ENCODE results near the gene MDFIC2.
"Not testable (repeated sequence)": the region's sequence is repeated elsewhere in the genome, so short reads cannot be mapped to it uniquely, and the experiment has no call there.

Gene MDFIC2

DNA sequence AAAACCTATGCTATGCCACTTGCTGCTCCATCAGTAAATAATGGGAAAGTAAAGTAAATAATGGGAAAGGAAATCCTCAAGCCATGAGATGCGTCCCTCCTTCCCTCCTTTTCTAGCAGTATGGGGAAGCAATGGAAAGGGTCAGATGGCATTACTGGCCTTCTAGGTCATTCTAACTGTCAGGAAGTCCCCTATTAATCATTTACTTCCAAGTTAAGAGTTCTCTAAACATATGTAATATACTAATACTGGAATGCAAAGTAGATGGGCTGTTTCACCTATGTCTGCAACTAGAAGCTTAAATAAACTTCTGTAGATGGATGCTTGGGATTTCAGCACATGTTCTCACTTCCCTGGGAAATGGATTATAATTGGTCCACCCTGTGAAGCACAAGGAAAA is 55.9 kb downstream of the MDFIC2 start:
- no peak for DNase-seq

GRCh38 chr3:70250492-70250891 is 61.9 kb downstream of the MDFIC2 start:
- DNase-seq = no peak

DNA sequence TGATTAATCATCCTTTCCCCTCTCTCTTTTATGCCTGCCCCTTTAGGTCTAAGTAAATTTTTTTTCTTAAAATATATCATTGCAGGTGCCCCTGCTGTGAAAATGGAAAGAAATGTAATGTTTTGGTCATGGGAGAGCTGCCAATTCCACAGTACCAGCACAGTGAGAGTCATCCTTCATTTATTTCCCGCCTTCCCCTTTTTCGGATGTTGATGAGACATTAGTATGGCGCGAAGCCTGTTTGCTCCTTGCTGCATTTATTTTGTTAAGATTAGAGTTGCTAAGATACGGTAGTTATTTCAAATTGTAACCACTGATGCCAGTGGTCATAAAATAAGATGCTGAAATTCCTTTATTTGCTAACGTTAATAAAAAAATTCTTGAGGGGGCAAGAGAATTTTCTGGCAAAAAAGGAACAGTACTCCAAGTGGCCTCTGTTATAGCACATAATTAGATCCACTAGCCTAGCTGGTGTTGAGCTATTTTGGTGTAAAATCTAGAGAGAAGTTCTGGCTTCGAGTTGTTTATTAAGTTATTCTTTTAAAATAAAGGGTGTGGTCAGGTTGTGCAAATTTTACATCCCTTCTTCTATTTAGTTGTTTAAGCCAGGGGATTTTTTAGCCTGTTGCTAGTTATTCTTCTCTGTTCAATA is 62.8 kb downstream of the MDFIC2 start:
- no peak for DNase-seq

DNA sequence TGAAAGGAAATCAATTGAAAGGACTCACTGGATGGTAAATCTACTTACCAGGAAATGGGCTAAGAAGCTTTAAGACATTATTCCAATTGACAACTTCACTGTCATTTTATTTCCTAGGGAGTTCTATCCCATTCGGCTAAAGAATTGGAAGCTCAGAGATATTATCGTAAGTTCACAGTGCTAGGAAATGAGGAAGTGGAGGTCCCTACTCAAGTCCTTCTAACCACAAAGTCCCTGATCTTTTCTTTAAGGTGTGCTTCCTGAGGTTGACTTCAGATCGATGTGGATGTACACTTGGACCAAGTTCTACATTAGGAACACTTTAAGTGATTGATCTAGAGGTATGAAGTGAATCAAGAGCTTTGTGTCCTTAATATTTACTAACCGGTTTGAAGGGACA is 63.6 kb downstream of the MDFIC2 start:
- DNase-seq = no peak

DNA sequence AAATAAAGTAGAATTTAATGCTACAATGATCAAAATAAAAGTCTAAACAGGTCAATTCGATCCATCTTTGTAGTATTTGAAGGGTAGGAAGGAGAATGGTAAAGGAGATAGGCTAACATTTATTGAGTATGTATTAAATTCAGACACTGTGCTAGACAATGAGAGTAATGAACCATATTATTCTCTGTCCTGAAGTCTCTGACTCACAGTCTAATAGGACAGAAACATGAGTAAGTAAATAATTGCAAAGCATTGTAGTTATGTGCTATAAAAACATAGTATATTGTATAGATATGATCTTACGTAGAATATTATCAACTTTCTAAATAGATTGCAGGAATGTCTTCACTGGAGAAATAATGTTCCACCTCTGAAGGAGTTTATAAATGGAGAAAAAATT is 64.5 kb downstream of the MDFIC2 start:
- no peak for DNase-seq

DNA sequence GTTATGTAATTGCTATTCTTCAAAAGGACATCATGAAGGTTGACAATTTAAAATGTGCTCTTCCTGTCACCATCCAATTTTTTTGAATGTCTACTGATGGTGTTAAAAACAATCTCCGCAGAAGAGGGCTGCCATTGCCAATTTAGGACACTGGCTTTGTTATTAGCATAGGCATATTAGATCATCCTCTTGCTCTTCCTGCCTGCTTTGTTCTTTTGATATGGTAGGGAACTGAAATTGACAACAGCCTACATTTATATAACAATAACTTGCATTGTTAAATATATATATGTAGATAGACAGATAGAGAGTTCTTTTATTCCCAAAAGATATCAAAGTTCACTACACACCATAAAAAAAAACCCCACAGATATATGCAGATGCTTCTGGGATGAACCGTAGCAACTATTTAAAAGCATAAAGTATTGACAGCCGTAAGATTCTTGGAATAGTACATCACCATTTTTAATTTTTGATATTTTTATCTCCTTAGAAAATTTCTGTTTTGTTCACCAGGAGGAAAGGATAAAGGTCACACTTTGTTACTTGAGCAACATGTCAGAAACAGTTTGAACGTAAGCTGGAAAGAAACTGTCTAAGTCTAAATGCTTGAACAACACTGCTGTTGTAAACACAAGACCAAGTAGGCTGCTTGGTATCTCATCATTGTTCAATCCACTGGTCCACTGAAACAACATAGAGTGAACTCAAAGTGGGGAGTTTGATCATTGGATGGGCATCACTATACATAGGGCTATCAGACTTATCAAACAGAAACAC is 66.5 kb downstream of the MDFIC2 start:
- no peak for DNase-seq

DNA sequence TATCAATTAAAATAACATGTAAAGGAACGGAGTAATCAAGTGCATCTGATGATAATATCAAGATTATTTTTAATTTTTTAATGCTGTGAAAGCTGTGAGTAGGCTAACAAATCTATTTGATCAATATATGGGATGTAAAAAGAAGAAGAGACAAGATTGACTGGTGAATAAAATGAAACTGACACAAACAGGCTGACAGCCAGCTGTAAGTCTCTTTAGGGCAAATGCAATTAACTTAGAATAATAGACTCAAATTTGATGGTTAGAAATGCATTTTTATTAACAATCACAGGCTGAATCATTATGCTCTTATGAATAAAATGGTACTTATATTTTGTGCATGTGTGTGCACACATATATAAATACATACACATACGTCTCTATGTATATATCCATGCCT is 68.0 kb downstream of the MDFIC2 start:
- DNase-seq = no peak

DNA sequence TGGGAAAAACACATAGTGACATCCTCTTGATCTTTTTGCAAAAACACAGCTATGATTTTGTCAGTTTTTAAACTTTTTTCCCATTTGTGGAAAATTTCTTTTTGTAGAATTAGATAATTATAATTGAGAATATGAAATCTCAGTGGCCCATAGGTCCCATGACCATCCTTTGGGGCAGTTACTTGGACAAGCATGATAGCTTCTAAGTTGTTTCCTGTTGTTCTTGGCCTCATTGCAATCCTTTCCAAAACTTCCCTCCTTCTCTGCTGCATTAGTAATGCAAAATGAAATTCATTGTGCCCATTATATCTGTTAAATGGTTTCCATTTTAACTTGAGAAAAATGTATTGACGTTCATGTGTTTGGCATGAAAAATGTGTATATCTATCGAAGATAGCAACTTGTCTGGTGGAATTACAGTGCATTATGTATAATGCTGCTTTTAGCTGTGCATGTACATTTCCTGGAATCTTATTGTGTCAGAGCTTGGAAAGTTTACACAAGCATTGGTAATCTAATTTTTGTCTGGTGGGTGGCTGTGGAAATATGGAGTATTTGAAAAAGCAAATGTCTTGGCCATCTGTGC is 70.0 kb downstream of the MDFIC2 start:
- no peak for DNase-seq

DNA sequence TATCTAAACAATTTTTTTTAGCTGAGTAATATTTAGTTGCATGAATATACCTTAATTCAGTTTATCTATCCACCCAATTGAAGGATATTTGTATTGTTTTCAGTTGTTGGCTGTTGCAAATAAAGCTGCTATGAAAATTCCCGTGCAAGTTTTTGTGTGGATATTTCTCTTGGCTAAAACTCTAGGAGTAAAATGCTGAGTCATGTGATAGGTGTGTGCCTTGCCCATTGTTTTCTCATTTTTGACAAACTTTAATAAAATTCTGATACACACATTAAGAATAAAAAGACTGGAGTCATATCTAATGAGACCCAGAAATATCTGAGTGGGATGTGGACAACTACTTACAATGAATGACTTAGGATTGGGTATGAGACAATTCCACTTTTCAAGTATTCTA is 78.6 kb downstream of the MDFIC2 start:
- DNase-seq = no peak

DNA sequence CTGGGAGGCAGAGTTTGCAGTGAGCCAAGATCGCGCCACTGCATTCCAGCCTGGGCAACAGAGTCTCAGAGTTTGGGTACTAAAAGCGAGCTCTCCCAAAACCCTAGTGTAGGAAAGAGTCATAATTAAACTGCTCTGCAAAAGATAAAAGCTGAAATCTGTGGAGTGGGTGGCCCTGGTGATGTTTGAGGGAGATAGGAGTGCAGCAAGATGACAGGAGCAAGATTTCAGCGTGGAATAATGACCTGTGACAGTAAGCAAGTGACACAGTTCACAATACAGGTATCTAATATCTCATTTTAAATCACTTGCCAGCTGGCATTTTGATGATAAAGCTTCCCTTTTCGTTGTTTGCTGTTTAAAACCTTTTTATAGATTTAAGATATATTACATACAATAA is 79.3 kb downstream of the MDFIC2 start:
- no peak for DNase-seq

GRCh38 chr3:70231266-70231701 is 81.2 kb downstream of the MDFIC2 start:
- DNase-seq = no peak

GRCh38 chr3:70227437-70227836 is 85.0 kb downstream of the MDFIC2 start:
- DNase-seq = no peak

DNA sequence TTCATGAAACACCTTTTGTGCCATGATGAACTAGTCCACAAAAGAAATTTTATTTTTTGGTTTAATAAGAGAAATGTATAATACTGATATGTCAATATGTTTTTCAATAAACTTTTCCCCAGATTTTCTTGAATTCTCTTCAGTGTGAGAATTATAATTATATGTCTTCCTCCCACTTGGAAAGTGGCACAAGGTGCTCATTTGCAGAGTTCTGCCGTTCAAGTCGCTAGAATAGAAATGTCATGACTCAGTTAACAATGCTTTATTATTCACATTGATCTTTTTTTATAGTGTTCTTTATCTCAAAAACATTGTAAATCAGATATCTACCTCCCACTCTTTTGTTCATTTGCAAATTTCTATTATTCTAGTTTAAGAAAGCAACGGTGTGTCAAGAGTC is 87.3 kb downstream of the MDFIC2 start:
- DNase-seq = no peak

DNA sequence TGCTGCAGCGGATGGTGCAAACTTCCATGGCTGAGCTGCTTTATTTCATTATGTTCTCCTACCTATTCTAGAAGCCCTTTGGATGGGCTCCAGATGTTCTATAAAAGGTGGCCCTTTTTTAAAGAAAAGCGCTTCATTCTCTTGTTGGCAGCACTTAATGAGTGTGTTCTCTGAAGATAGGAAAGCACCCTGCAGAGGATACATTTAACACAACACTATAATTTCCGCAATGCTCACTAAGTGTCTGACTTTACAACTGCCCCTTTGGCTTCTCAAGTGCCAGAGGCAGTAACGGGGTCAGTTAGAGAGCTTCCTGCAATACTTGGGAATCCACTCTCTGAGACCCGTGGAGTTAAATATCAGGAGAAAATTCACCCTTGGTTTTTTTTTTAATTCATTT is 88.1 kb downstream of the MDFIC2 start:
- no peak for DNase-seq

DNA sequence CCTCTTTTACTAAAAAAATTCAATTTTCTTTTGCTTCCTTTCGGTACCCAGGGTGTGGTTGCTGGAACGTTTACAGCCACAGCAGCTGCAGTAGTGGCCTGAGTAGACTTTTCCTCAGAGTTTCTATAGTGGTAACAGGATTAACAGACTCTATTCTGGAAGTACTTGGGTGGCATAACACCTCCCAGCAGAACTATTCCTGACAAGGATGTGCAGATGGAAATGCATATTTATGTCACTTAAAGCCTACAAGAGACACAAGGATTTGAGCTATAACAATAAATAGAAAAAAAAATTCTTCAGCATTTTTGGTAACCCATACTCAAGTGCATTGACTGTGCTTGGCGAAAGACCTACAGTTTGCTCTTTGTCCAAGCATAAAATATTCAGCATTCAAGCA is 94.0 kb downstream of the MDFIC2 start:
- DNase-seq = no peak

DNA sequence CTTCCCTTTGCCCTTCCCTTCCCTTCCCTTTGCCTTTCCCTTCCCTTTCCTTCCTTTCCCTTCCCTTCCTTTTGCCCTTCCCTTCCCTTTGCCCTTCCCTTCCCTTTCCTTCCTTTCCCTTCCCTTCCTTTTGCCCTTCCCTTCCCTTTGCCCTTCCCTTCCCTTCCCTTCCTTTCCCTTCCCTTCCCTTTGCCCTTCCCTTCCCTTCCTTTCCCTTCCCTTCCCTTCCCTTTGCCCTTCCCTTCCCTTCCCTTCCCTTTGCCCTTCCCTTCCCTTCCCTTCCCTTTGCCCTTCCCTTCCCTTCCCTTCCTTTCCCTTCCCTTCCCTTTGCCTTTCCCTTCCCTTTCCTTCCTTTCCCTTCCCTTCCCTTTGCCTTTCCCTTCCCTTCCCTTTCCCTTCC is 101.2 kb downstream of the MDFIC2 start:
- DNase-seq = not testable (repeated sequence)

GRCh38 chr3:70201975-70202374 is 110.5 kb downstream of the MDFIC2 start:
- DNase-seq = no peak

GRCh38 chr3:70189884-70190473 is 122.5 kb downstream of the MDFIC2 start:
- no peak for DNase-seq

- DNase-seq = no peak
Measured at GRCh38 chr3:70186221-70186620, 126.2 kb downstream of the MDFIC2 start.

GRCh38 chr3:70185661-70186060 is 126.8 kb downstream of the MDFIC2 start:
- DNase-seq = no peak

GRCh38 chr3:70183781-70184504 is 128.5 kb downstream of the MDFIC2 start:
- DNase-seq = no peak

GRCh38 chr3:70182166-70182565 is 130.3 kb downstream of the MDFIC2 start:
- no peak for DNase-seq

DNA sequence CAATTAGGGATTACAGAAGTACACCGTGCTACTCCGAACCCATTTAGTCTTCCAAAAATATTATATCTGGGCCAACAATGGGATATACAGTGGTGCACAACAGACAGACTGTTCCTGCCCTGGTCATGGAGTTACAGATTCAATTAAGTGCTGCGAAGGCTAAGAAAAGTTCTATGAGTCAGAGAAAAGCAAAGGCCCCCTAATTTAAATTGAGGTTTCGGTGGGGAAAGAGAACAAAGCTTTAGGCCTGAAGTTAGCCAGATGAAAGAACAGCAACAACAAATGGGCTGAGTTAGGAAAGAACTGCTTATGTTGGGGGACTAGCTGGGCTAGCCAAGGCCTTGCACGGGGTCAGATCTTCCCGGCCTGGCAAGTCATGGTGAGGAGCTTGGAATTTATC is 131.8 kb downstream of the MDFIC2 start:
- DNase-seq = no peak
